ENCODE measurements around the gene KRT4. TPM values are rescaled to one million over a fixed set of nuclear protein-coding genes. Genes with fewer than 3 reads are reported as not detected.

The KRT4 gene
- total RNA-seq, 2 donors from 2014 or later, result 6.4 to 12.7 TPM

GRCh38 chr12:52831251-52831650, 17.3 kb upstream of the KRT4 start:
- TF ChIP-seq POLR2A (IDR thresholded peaks at IDR 0.05), result no peak
- no peak for TF ChIP-seq POLR2AphosphoS5 (IDR thresholded peaks at IDR 0.05)
- no peak for TF ChIP-seq CTCF (IDR thresholded peaks at IDR 0.05)
- intact Hi-C loops (cut with DNase I), result no loop called here
- H3K36me3 ChIP-seq, result no peaks in the 10 kb centered on the region
- WGBS, result 84% methylated on average over 7 of the region's 7 CpGs
- no peak overlapping the region for H3K27ac ChIP-seq
- no peak overlapping the region for H3K4me3 ChIP-seq
- DNase-seq (ENCODE audit: low spot score), result no peak
- H3K27me3 ChIP-seq (replicated peaks; ENCODE audit: insufficient read depth), result peaks cover 6% of the 10 kb centered on the region
- H3K9me3 ChIP-seq, result no peaks in the 10 kb centered on the region
- H3K4me1 ChIP-seq (replicated peaks), result no peaks in the 10 kb centered on the region

GRCh38 chr12:52829986-52830770, 16.3 kb upstream of the KRT4 start:
- no peaks in the 10 kb centered on the region for H3K9me3 ChIP-seq
- no peaks in the 10 kb centered on the region for H3K4me1 ChIP-seq (replicated peaks)
- intact Hi-C loops (cut with DNase I), result no loop called here
- no peak overlapping the region for H3K27ac ChIP-seq
- TF ChIP-seq POLR2AphosphoS5 (IDR thresholded peaks at IDR 0.05), result no peak
- no peak for TF ChIP-seq POLR2A (IDR thresholded peaks at IDR 0.05)
- no peak for TF ChIP-seq CTCF (IDR thresholded peaks at IDR 0.05)
- peaks cover 6% of the 10 kb centered on the region for H3K27me3 ChIP-seq (replicated peaks; ENCODE audit: insufficient read depth)
- no peak overlapping the region for H3K4me3 ChIP-seq
- DNase-seq (ENCODE audit: low spot score), result no peak
- WGBS, result 92% methylated on average over 8 of the region's 8 CpGs
- no peaks in the 10 kb centered on the region for H3K36me3 ChIP-seq

GRCh38 chr12:52828591-52829021, 14.7 kb upstream of the KRT4 start:
- no peak for DNase-seq (ENCODE audit: low spot score)
- intact Hi-C loops (cut with DNase I), result no loop called here
- no peak overlapping the region for H3K27ac ChIP-seq
- H3K4me1 ChIP-seq (replicated peaks), result no peaks in the 10 kb centered on the region
- H3K27me3 ChIP-seq (replicated peaks; ENCODE audit: insufficient read depth), result peaks cover 6% of the 10 kb centered on the region
- no peaks in the 10 kb centered on the region for H3K36me3 ChIP-seq
- no peak overlapping the region for H3K4me3 ChIP-seq
- no peaks in the 10 kb centered on the region for H3K9me3 ChIP-seq
- 9% methylated on average over 2 of the region's 2 CpGs for WGBS
- TF ChIP-seq CTCF (IDR thresholded peaks at IDR 0.05) (no peak), POLR2AphosphoS5 (IDR thresholded peaks at IDR 0.05) (no peak), POLR2A (IDR thresholded peaks at IDR 0.05) (no peak)

- no peak overlapping the region for H3K27ac ChIP-seq
- DNase-seq (ENCODE audit: low spot score), result no peak
- H3K9me3 ChIP-seq, result no peaks in the 10 kb centered on the region
- TF ChIP-seq CTCF (IDR thresholded peaks at IDR 0.05) (no peak), POLR2AphosphoS5 (IDR thresholded peaks at IDR 0.05) (no peak), POLR2A (IDR thresholded peaks at IDR 0.05) (no peak)
- H3K36me3 ChIP-seq, result no peaks in the 10 kb centered on the region
- H3K4me3 ChIP-seq, result no peak overlapping the region
- H3K4me1 ChIP-seq (replicated peaks), result no peaks in the 10 kb centered on the region
- peaks cover 6% of the 10 kb centered on the region for H3K27me3 ChIP-seq (replicated peaks; ENCODE audit: insufficient read depth)
- intact Hi-C loops (cut with DNase I), result no loop called here
These were observed 14.2 kb upstream of the KRT4 start for GRCh38 chr12:52828156-52828555.

GRCh38 chr12:52827499-52828090, 13.7 kb upstream of the KRT4 start:
- DNase-seq (ENCODE audit: low spot score), result no peak
- no peak overlapping the region for H3K4me3 ChIP-seq
- WGBS, result 93% methylated on average over 6 of the region's 6 CpGs
- intact Hi-C loops (cut with DNase I), result no loop called here
- no peak overlapping the region for H3K27ac ChIP-seq
- TF ChIP-seq CTCF (IDR thresholded peaks at IDR 0.05), result no peak
- TF ChIP-seq POLR2A (IDR thresholded peaks at IDR 0.05), result no peak
- TF ChIP-seq POLR2AphosphoS5 (IDR thresholded peaks at IDR 0.05), result no peak
- peaks cover 6% of the 10 kb centered on the region for H3K27me3 ChIP-seq (replicated peaks; ENCODE audit: insufficient read depth)
- H3K4me1 ChIP-seq (replicated peaks), result no peaks in the 10 kb centered on the region
- no peaks in the 10 kb centered on the region for H3K9me3 ChIP-seq
- no peaks in the 10 kb centered on the region for H3K36me3 ChIP-seq
